Vagina (tissue), 2 donors: ENCODE measurements around the gene BUB1B.

Source experiments
- POLR2A ChIP-seq, 2 donors: fragments of 450-650 bp; IDR thresholded peaks; one replicate each; pipeline ENCODE4 v1.6.1; 2017; ENCODE audit warnings: antibody characterized with exemption in 2 of 2, mild to moderate bottlenecking in 2 of 2, moderate library complexity in 2 of 2
- TF ChIP-seq, protein P1 (sequence below), 3 experiments: fragments of 450-650 bp in 2 of 3; fragments of 200-600 bp in 1 of 3; sonication (generic) in 1 of 3; IDR thresholded peaks; one replicate each; pipeline ENCODE4 v1.5.1; 2017 to 2019; ENCODE audit warnings: antibody characterized with exemption in 3 of 3, mild to moderate bottlenecking in 2 of 3, moderate library complexity in 2 of 3

DNA sequence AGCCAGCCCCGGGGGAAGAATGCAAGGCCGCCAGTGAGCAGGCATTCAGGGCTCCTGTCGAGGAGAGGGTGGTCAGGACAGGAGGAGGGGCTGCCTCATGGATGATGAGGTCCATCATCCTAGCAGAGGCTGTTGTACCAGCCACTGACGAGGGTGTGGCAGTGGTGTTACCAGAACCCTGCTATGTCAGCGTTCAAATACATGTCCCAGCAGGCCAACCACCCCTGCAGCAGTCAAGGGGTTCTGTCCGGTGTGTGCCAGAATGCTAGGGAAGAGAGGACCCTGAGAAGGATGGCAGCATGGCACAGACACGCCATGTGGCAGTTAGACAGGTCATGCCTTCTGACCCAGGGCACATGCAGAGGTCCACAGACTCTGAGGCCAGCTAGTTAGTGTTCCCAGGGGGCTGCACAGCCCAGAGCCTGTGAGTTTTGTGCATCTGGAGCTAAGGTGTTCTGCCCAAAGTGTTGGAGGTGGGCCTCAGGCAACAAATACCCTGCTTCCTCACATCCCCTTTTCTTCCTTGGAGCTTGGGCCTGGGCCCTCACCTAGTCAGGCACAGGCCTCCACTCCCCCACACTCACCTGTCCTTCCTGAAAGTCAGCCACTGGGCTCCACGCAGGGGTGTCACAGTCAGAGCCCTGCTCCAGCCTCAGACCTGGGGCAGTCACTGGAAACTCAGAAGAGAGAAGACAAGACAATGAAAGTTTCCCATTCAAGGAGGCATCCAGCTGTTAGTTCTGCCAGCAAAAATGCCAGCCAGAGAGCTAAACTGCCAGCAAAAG is 85.8 kb downstream of the BUB1B start:
- TF ChIP-seq, protein P1, sequence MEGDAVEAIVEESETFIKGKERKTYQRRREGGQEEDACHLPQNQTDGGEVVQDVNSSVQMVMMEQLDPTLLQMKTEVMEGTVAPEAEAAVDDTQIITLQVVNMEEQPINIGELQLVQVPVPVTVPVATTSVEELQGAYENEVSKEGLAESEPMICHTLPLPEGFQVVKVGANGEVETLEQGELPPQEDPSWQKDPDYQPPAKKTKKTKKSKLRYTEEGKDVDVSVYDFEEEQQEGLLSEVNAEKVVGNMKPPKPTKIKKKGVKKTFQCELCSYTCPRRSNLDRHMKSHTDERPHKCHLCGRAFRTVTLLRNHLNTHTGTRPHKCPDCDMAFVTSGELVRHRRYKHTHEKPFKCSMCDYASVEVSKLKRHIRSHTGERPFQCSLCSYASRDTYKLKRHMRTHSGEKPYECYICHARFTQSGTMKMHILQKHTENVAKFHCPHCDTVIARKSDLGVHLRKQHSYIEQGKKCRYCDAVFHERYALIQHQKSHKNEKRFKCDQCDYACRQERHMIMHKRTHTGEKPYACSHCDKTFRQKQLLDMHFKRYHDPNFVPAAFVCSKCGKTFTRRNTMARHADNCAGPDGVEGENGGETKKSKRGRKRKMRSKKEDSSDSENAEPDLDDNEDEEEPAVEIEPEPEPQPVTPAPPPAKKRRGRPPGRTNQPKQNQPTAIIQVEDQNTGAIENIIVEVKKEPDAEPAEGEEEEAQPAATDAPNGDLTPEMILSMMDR (IDR thresholded peaks at IDR 0.05), result no peak
- no peak for TF ChIP-seq POLR2A (IDR thresholded peaks at IDR 0.05)
